MM.1S (cell line): ENCODE data around the gene MACROD2.

Experiments
- CTCF ChIP-seq: fragments of 300-600 bp; sonication (generic); IDR thresholded peaks from 2 replicates; pipeline ENCODE4 v1.5.1; 2016; ENCODE audit warnings: antibody characterized with exemption, low read length, mixed read lengths
- EZH2 ChIP-seq: fragments of 300-600 bp; sonication (generic); optimal IDR thresholded peaks from 2 replicates; pipeline ENCODE3; 2017; ENCODE audit warnings: low read depth, mild to moderate bottlenecking, antibody characterized with exemption, low read length, mixed read lengths
- EZH2phosphoT487 ChIP-seq: fragments of 300-600 bp; sonication (generic); IDR thresholded peaks from 2 replicates; pipeline ENCODE4 v1.6.1; 2018; ENCODE audit warnings: antibody characterized with exemption, low read length

- TF ChIP-seq CTCF, result peak; percentile 69
- TF ChIP-seq EZH2phosphoT487, result no peak
- TF ChIP-seq EZH2, result no peak
Measured at GRCh38 chr20:15236812-15237211, 1241.5 kb downstream of the MACROD2 start.
